Lung (tissue), 12 donors: ENCODE measurements around the gene KCNG4. TPM values are rescaled to one million over a fixed set of nuclear protein-coding genes. Genes with fewer than 3 reads are reported as not detected.
"Not testable (repeated sequence)": the region's sequence is repeated elsewhere in the genome, so short reads cannot be mapped to it uniquely, and the experiment has no call there.

Experiments used
- ATAC-seq: fragments of 200-7000 bp; cut with Tn5 transposase; one replicate; pipeline ENCODE4 v1.9.1; 2020; ENCODE audit warnings: moderate number of reproducible peaks; ENCODE audit not compliant: insufficient read depth, low FRiP score
- DNase-seq, 3 donors: peaks; one replicate each; pipeline ENCODE4 v3.0.0-alpha.2; 2013 to 2017
- H3K27ac ChIP-seq, 2 donors: one replicate each; pipeline ENCODE4 v1.5.1; 2013; ENCODE audit warnings: mild to moderate bottlenecking in 2 of 2, moderate library complexity in 2 of 2, control low read depth in 1 of 2, inconsistent platforms in 1 of 2, low read depth in 1 of 2, low read length in 1 of 2
- H3K27me3 ChIP-seq, 3 donors: one replicate each; pipeline ENCODE4 v1.5.1; 2013; ENCODE audit warnings: low read length in 2 of 3; ENCODE audit not compliant: control insufficient read depth in 3 of 3, insufficient read depth in 3 of 3
- H3K36me3 ChIP-seq, 4 donors: one replicate each; pipeline ENCODE4 v1.5.1; 2013; ENCODE audit warnings: low read length in 4 of 4, mild to moderate bottlenecking in 1 of 4, moderate library complexity in 1 of 4; ENCODE audit not compliant: control insufficient read depth in 4 of 4, insufficient read depth in 4 of 4
- H3K4me1 ChIP-seq, 5 donors: one replicate each; pipeline ENCODE4 v1.5.1; 2013; ENCODE audit warnings: low read length in 5 of 5, mild to moderate bottlenecking in 2 of 5, moderate library complexity in 1 of 5; ENCODE audit not compliant: control insufficient read depth in 5 of 5, insufficient read depth in 5 of 5
- H3K4me3 ChIP-seq: one replicate; pipeline ENCODE4 v1.5.1; 2013; ENCODE audit warnings: mild to moderate bottlenecking, control low read depth, moderate library complexity
- H3K9ac ChIP-seq, 2 donors: one replicate each; pipeline ENCODE4 v1.5.1; 2013; ENCODE audit warnings: low read length in 2 of 2, control low read depth in 1 of 2; ENCODE audit not compliant: insufficient read depth in 1 of 2
- H3K9me3 ChIP-seq, 4 donors: one replicate each; pipeline ENCODE4 v1.5.1; 2013; ENCODE audit warnings: low read length in 3 of 4, mild to moderate bottlenecking in 1 of 4, moderate library complexity in 1 of 4; ENCODE audit not compliant: control insufficient read depth in 4 of 4, insufficient read depth in 3 of 4
- WGBS, 2 donors: extraction: QIAGEN DNeasy Blood & Tissue Kit; methylation state at CpG; one replicate each; pipeline ENCODE4 v1.1.7; 2013; 5-methylcytosine and 5-hydroxymethylcytosine counted together
- polyA plus RNA-seq, 2 donors: library from polyadenylated mRNA; stranded (reverse); fragments of 200-250 nt; gene quantifications; one replicate each; pipeline ENCODE4 v1.2.1, GENCODE V29; 2013
- total RNA-seq, 2 donors: library from RNA; depleted of rRNA in 1 of 2; stranded (reverse); fragments of >200 nt in 1 of 2; gene quantifications; one replicate each; pipeline ENCODE4 v1.2.1, GENCODE V29; 2014 to 2021
- TF ChIP-seq, protein P1 (sequence below): IDR thresholded peaks from 2 replicates; pipeline ENCODE4 v1.5.1; 2012; ENCODE audit warnings: mild to moderate bottlenecking; ENCODE audit errors: control extremely low read depth, extremely low read depth
- donor health status: control.
- donor health status: control.
- donor health status: Bipolar disorder and iron deficiency.
- donor health status: healthy.
- donor health status: DM: yes; HTN: yes; CAD: no.

KCNG4 gene
- total and polyA plus RNA-seq, 4 donors: not detected

DNA sequence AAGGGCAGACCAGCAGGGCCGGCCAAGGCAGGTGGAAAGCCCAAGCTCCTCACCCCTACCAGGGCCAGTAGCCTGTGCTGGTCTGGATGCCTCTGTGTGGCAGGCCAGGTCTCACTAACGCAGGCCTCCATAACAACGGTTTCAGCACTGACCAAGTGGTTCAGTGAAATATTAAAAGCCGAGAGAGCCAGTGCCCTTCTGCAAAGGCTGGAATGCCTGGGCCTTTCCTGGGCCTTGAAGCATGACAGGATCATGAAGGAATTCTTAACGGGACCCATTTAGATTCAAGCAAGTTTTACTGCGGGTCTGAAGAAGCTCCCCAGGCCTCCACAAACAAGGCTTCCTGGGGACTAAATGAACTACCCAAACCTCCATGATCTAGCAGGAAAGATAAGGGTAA lies 32.6 kb downstream of the KCNG4 start:
- WGBS, 2 donors: 65 to 81% methylated on average over 6 of the region's 6 CpGs

DNA sequence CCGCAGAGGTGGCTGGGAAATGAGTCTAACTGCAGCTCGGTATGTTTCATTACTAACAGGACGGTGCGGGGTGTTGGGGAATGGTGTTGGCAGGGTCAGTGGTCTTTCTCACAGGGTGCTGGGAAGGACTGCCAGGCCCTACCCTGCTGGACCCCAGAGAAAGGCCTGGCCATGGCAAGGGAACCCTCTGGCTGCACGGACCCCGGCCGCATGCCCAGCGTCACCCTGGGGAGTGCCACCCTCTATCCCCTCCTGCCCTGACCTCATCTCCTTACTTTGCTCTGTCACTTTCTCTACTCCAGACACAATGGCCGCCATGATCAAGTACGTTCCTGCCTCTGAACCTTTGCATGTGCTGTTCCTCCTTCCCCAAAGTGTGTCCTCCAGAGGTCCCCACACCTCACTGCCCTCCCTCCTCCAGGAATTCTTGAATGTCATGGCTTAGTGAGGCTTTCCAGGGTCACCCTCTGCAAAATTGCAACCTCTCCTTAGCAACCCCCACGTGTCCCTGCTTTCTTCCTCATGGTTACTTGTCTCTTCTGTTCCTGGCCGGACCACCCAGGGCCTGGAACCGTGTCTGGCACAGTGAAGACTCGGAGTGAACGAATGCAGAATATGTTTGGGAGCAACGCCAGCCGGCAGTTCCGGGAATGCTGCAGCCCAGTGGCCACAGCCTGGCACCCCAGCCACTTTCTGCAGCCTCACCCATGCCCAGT lies 33.7 kb downstream of the KCNG4 start:
- ATAC-seq (no peak), DNase-seq (no peak)
- Histone ChIP-seq H3K36me3 (no peaks in the 10 kb centered on the region), H3K4me1 (no peaks in the 10 kb centered on the region), H3K9me3 (no peaks in the 10 kb centered on the region), H3K4me3 (no peak overlapping the region), H3K27ac (no peak overlapping the region), H3K27me3 (no peaks in the 10 kb centered on the region), H3K9ac (no peak overlapping the region)
- 88 to 92% methylated on average over 18 of the region's 18 CpGs for WGBS, 2 donors
- TF ChIP-seq, protein P1, sequence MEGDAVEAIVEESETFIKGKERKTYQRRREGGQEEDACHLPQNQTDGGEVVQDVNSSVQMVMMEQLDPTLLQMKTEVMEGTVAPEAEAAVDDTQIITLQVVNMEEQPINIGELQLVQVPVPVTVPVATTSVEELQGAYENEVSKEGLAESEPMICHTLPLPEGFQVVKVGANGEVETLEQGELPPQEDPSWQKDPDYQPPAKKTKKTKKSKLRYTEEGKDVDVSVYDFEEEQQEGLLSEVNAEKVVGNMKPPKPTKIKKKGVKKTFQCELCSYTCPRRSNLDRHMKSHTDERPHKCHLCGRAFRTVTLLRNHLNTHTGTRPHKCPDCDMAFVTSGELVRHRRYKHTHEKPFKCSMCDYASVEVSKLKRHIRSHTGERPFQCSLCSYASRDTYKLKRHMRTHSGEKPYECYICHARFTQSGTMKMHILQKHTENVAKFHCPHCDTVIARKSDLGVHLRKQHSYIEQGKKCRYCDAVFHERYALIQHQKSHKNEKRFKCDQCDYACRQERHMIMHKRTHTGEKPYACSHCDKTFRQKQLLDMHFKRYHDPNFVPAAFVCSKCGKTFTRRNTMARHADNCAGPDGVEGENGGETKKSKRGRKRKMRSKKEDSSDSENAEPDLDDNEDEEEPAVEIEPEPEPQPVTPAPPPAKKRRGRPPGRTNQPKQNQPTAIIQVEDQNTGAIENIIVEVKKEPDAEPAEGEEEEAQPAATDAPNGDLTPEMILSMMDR: no peak

More for the DNA sequence above, 32.6 kb downstream of the KCNG4 start:
- TF ChIP-seq, protein P1: no peak
- ATAC-seq: no peak
- H3K27me3 ChIP-seq: no peaks in the 10 kb centered on the region
- H3K4me3 ChIP-seq: no peak overlapping the region
- H3K27ac ChIP-seq: no peak overlapping the region
- H3K9ac ChIP-seq: no peak overlapping the region
- no peaks in the 10 kb centered on the region for H3K36me3 ChIP-seq
- no peaks in the 10 kb centered on the region for H3K4me1 ChIP-seq
- DNase-seq: no peak
- H3K9me3 ChIP-seq: peaks cover 0 to 1% (median 0%) of the 10 kb centered on the region in 4 donors

DNA sequence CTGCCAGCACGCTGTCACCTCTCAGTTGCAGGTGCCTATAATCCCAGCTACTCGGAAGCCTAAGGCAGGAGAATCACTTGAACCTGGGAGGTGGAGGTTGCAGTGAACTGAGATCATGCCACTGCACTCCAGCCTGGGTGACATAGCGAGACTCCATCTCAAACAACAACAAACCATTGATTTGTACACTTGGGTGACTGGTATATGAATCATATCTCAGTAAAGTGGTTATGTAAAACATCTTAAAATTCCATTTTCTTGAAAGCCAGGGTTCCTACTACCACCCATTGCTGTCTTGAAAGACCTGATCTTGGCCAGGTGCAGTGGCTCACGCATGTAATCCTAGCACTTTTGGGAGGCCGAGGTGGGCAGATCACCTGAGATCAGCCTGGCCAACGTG lies 34.7 kb downstream of the KCNG4 start:
- H3K9ac ChIP-seq, H3K4me1 ChIP-seq, H3K36me3 ChIP-seq, H3K9me3 ChIP-seq, H3K27ac ChIP-seq, DNase-seq, H3K27me3 ChIP-seq, H3K4me3 ChIP-seq, ATAC-seq: not testable (repeated sequence)
- 90 to 93% methylated on average over 6 of the region's 6 CpGs for WGBS, 2 donors

DNA sequence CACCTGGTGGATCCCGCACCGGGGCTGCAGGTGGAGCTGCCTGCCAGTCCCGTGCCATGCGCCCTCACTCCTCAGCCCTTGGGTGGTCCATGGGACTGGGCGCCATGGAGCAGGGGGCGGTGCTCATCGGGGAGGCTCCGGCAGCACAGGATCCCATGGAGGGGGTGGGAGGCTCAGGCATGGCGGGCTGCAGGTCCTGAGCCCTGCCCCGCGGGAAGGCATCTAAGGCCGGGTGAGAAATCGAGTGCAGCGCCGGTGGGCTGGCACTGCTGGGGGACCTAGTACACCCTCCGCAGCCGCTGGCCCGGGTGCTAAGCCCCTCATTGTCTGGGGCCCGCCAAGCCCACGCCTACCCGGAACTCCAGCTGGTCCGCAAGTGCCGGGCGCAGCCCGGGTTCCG lies 35.3 kb downstream of the KCNG4 start:
- ATAC-seq, H3K9me3 ChIP-seq, DNase-seq, H3K27ac ChIP-seq, H3K4me3 ChIP-seq, H3K27me3 ChIP-seq, H3K9ac ChIP-seq, H3K36me3 ChIP-seq, H3K4me1 ChIP-seq: not testable (repeated sequence)
- WGBS, 2 donors: 92 to 96% methylated on average over 21 to 26 of the region's 26 CpGs
